Dedifferentiated amniotic fluid mesenchymal stem cell (primary cell): Measurements from ENCODE around the gene FSIP1.

Experiments used
- DNase-seq: peaks from one replicate; pipeline ENCODE4 v3.0.0-alpha.2; 2016; ENCODE audit errors: extremely low spot score

The FSIP1 gene

GRCh38 chr15:39618063-39618823 is 164.4 kb downstream of the FSIP1 start:
- peak; percentile 52 for DNase-seq

- DNase-seq: no peak
Observed at GRCh38 chr15:39616731-39617455, 165.7 kb downstream of the FSIP1 start.

- no peak for DNase-seq
Observed at GRCh38 chr15:39613861-39614260, 168.8 kb downstream of the FSIP1 start.

- DNase-seq: no peak
Observed at GRCh38 chr15:39613271-39613670, 169.4 kb downstream of the FSIP1 start.

- no peak for DNase-seq
Observed at GRCh38 chr15:39610665-39611064, 172.0 kb downstream of the FSIP1 start.

- DNase-seq: no peak
Observed at GRCh38 chr15:39609166-39609916, 173.3 kb downstream of the FSIP1 start.

- no peak for DNase-seq
Observed at GRCh38 chr15:39608185-39609139, 174.2 kb downstream of the FSIP1 start.

GRCh38 chr15:39605146-39605545 is 177.5 kb downstream of the FSIP1 start:
- no peak for DNase-seq

GRCh38 chr15:39602143-39602542 is 180.5 kb downstream of the FSIP1 start:
- no peak for DNase-seq

GRCh38 chr15:39599871-39600270 is 182.8 kb downstream of the FSIP1 start:
- no peak for DNase-seq

- DNase-seq: peak; percentile 45
Observed at GRCh38 chr15:39598958-39599845, 183.4 kb downstream of the FSIP1 start.

- peak; percentile 80 for DNase-seq
Observed at GRCh38 chr15:39598186-39598850, 184.3 kb downstream of the FSIP1 start.

- peak; percentile 91 for DNase-seq
Observed at GRCh38 chr15:39597751-39598185, 184.9 kb downstream of the FSIP1 start.

GRCh38 chr15:39597336-39597735 is 185.3 kb downstream of the FSIP1 start:
- DNase-seq: no peak

- DNase-seq: peak; percentile 54
Observed at GRCh38 chr15:39596358-39597051, 186.1 kb downstream of the FSIP1 start.

GRCh38 chr15:39595338-39596221 is 187.1 kb downstream of the FSIP1 start:
- peak; percentile 34 for DNase-seq

GRCh38 chr15:39594446-39595337 is 187.9 kb downstream of the FSIP1 start:
- DNase-seq: peak; percentile 42
